HUES64 (cell line): Measurements from ENCODE around the gene CEBPA.

Source experiments
- H3K27ac ChIP-seq: 2 replicates; pipeline ENCODE4 v1.7.0; 2013; ENCODE audit warnings: low read depth, low read length, inconsistent platforms
- H3K27me3 ChIP-seq: 2 replicates; pipeline ENCODE4 v1.6.1; 2013; ENCODE audit warnings: mild to moderate bottlenecking, low read length; ENCODE audit not compliant: insufficient read depth
- H3K36me3 ChIP-seq: 2 replicates; pipeline ENCODE4 v1.6.1; 2013; ENCODE audit warnings: mild to moderate bottlenecking, low read length; ENCODE audit not compliant: insufficient read depth
- H3K4me1 ChIP-seq: 2 replicates; pipeline ENCODE4 v1.6.1; 2013; ENCODE audit warnings: mild to moderate bottlenecking, low read length, moderate library complexity; ENCODE audit not compliant: insufficient read depth
- H3K4me3 ChIP-seq: 2 replicates; pipeline ENCODE4 v1.5.1; 2013; ENCODE audit warnings: mild to moderate bottlenecking, low read length, moderate library complexity
- H3K9ac ChIP-seq: 2 replicates; pipeline ENCODE4 v1.6.1; 2013; ENCODE audit warnings: mild to moderate bottlenecking, low read depth, low read length
- H3K9me3 ChIP-seq: 2 replicates; pipeline ENCODE4 v1.6.1; 2013; ENCODE audit warnings: low read depth, low read length; ENCODE audit not compliant: insufficient read depth
- WGBS: fragments of 150-250, 120-280 bp; methylation state at CpG from one replicate; pipeline ENCODE4 v1.1.7; 2013; ENCODE audit warnings: missing lambda C conversion rate; 5-methylcytosine and 5-hydroxymethylcytosine counted together

CEBPA gene

DNA sequence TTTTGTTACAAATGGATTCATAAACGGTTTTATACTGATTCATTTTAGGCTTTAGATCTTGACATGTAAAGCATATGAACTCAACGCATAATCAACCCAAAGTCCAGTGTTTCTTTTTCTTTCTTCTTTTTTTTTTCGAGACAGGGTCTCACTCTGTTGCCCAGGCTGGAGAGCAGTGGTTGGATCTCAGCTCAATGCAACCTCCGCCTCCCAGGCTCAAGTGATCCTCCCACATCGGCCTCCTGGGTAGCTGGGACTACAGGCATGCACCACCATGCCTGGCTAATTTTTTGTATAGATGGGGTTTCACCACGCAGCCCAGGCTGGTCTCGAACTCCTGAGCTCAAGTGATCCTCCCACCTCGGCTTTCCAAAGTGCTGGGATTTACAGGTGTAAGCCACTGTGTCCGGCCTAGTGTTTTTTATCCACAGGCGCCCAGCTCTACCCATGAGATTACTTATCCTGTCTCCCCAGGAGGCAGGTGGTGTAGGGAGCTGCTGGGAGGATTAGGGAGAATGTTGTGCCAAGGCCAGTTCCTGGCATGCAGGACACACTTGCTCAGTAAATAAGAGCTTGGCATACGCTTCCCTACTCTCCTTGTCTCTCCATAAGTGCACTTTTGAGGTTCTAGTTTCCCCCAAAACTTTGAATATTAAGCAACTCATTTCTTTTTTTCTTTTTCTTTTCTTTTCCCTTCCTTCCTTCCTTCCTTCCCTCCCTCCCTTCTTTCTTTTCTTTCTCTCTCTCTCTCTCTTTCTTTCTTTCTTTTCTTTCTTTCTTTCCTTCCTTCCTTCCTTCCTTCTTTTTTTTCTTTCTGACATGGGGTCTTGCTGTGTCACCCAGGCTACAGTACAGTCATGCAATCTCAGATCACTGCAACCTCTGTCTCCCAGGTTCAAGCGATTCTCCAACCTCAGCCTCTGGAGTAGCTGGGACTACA is 4.8 kb upstream of the CEBPA start:
- no peak overlapping the region for H3K4me3 ChIP-seq
- 90% methylated on average over 12 of the region's 12 CpGs for WGBS
- H3K27me3 ChIP-seq, result peaks cover 23% of the 10 kb centered on the region
- no peak overlapping the region for H3K9ac ChIP-seq
- no peaks in the 10 kb centered on the region for H3K36me3 ChIP-seq
- no peaks in the 10 kb centered on the region for H3K9me3 ChIP-seq
- peaks cover 6% of the 10 kb centered on the region; the same call in 1 of the 2 replicates for H3K4me1 ChIP-seq
- H3K27ac ChIP-seq, result no peak overlapping the region

DNA sequence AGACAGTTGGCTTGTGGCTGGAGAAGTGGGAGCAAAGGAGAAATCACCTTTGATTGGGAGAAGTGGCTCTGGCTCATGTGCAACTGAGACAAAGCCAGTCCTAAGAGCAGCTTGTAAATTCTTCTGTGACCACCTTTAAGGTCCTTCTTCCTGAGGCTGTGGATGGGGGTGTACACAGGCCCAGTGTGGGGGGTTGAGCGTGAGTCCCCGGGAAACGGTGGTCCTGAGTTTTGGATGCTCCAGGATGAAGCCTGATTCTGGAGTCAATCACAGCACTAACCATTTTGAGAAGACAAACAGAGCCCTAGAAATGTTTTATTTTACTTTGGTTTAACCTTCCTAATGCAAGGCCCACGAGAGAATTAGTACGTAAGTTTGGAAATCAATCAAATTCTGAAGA is 3.9 kb upstream of the CEBPA start:
- no peak overlapping the region for H3K27ac ChIP-seq
- 98% methylated on average over 5 of the region's 5 CpGs for WGBS
- H3K4me1 ChIP-seq, result peaks cover 7% of the 10 kb centered on the region; the same call in 1 of the 2 replicates

DNA sequence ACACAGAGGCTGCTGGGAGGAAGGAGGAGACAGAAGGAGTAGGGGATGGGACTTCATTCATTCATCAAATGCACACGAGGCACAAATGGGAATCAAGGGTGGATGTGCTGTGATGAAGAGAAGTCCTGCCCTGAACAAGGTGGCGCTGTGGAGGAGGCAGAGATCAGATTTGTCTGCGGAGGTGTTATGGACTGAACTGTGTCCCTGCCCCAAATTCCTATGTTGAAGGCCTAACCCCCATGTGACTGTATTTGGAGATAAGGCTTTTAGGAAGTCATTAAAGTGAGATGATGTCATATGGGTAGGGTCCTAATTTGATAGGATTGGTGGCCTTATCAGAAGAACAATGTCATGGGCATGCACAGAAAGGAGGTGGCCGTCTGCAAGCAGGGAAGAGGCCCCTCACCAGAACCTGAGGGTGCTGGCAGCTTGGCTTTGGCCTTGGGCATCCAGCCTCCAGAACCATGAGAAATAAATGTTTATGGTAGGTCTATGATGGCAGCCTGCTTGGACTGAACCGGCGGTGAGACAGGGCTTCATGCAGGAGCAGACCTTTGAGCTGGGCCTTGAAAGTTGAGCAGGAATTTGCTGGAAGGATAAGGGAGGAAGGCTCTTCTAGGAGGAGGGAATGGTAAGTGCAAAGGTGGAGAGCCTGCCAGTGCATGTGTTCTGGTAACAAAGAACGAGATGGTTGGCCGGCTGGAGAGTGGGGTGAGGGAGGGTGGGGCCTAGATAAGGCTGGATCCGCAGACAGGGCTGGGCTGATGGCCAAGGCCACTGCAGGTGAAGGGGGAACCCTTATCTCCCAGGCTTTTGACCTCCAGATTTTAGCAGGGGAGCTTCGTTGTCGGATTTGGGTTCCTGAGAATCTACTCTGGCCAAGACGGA is 2.7 kb upstream of the CEBPA start:
- Histone ChIP-seq H3K27ac (no peak overlapping the region), H3K9me3 (no peaks in the 10 kb centered on the region), H3K9ac (no peak overlapping the region), H3K27me3 (peaks cover 44% of the 10 kb centered on the region), H3K4me3 (no peak overlapping the region), H3K4me1 (0 out of 2 replicates have a peak, but pooled peaks cover 6% of the 10 kb centered on the region), H3K36me3 (no peaks in the 10 kb centered on the region)
- 90% methylated on average over 12 of the region's 12 CpGs for WGBS

More for the DNA sequence above, 3.9 kb upstream of the CEBPA start:
- no peaks in the 10 kb centered on the region for H3K36me3 ChIP-seq
- H3K9me3 ChIP-seq, result no peaks in the 10 kb centered on the region
- peaks cover 32% of the 10 kb centered on the region for H3K27me3 ChIP-seq
- no peak overlapping the region for H3K9ac ChIP-seq
- no peak overlapping the region for H3K4me3 ChIP-seq

DNA sequence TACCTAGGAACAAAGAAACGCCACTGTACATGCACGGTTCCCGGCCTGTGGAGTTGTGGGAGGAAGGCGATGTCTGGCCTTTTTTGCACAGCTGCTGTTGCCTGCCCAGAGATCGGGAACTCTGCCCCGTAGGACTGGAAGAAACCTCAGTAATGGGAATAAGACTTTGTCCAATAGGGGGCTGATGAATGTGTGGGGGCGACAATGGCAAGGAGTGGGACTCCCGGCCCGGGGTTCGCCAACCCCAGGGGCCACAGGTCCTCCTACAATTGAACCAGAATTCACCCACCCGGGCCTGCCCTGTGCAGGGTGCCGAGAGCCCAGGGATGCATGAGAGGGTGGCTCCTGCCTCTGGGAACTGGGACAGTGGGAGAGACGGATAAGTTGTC is 2.0 kb upstream of the CEBPA start:
- Histone ChIP-seq H3K27me3 (peaks cover 50% of the 10 kb centered on the region), H3K9me3 (no peaks in the 10 kb centered on the region), H3K9ac (no peak overlapping the region), H3K4me3 (no peak overlapping the region), H3K4me1 (0 out of 2 replicates have a peak, but pooled peaks cover 6% of the 10 kb centered on the region), H3K27ac (no peak overlapping the region), H3K36me3 (no peaks in the 10 kb centered on the region)
- 90% methylated on average over 13 of the region's 13 CpGs for WGBS

DNA sequence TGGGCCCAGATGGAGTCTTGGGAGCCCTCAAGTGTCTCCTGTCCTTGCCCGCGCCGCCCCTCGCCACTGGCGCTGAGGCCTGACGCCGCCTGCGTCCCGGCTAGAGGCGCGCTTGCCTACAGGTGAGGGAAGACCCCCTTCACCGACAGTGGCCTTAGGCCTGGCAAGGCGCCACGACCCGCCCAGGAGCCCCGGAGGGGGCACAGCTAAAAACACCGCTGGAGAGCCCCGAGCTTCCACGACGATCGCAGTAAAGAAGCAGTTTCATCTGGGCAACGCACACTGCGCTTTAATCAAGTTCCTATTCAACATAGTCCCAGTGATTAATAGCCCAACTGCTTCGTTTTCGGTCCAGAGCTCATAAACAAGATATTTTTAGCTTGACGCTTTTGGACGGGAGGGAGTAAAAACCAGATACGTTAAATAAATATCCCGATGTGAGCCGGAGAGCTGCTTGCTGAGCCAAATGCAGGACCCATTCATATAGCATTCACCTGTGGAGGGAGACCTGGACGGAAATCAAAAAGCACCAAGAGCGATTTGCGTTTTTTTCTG is 1.5 kb upstream of the CEBPA start:
- Histone ChIP-seq H3K36me3 (no peaks in the 10 kb centered on the region), H3K9me3 (no peaks in the 10 kb centered on the region), H3K27me3 (peaks cover 55% of the 10 kb centered on the region), H3K9ac (peak overlapping the region; percentile 79), H3K27ac (no peak overlapping the region), H3K4me3 (peak overlapping the region; percentile 75), H3K4me1 (0 out of 2 replicates have a peak, but pooled peaks cover 6% of the 10 kb centered on the region)
- 50% methylated on average over 33 of the region's 33 CpGs for WGBS

DNA sequence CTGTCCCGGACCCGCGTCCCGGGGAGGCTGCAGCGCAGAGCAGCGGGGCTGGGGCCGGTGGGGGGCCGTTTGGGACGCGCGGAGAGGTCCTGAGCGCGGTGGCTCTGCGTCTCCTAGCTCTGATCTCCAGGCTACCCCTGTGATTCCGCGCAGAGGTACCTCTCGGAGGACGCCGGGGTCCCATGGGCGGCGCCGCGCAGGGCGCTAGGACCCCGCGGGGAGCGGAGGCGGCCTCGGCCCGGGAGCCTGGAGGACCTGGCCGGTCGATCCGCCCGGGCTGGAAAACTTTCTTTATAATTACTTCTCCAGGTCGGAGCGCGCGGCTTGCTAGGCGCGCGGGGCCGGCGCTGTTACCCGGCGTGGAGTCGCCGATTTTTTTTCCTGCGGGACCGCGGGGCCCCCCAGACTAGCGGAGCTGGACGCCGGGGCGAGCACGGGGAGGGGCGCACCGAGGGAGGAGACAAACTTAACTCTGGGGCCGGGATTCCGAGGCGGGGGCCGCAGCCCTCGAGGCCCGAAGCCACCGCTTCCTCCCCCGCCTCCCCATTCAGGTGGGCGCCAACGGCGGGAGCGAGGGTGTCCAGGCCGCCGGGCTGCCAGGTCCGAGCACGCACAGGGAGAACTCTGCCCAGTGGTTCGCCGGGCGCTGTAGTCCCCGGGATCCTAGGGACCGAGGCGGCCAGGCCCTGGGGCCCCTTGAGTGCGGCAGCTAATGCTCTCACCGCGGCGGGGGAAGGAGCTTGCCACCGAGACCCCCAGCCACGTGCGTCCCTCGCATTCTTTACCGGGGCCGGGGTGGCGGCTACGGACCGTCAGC is 848 bp upstream of the CEBPA start:
- Histone ChIP-seq H3K4me3 (peak overlapping the region; percentile 75), H3K27ac (no peak overlapping the region), H3K27me3 (peaks cover 58% of the 10 kb centered on the region), H3K9me3 (no peaks in the 10 kb centered on the region), H3K9ac (peak overlapping the region; percentile 79), H3K36me3 (no peaks in the 10 kb centered on the region), H3K4me1 (0 out of 2 replicates have a peak, but pooled peaks cover 6% of the 10 kb centered on the region)
- under 1% methylated on average over 92 of the region's 92 CpGs for WGBS

DNA sequence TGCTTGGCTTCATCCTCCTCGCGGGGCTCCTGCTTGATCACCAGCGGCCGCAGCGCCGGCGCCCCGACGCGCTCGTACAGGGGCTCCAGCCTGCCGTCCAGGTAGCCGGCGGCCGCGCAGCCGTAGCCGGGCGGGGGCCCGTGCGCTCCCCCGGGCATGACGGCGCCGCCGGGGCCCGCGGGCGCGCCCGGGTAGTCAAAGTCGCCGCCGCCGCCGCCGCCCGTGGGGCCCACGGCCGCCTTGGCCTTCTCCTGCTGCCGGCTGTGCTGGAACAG is 497 bp downstream of the CEBPA start:
- 1% methylated on average over 41 of the region's 41 CpGs for WGBS
- H3K9ac ChIP-seq, result no peak overlapping the region; the same call in 1 of the 2 replicates
- peak overlapping the region; percentile 75 for H3K4me3 ChIP-seq
- no peaks in the 10 kb centered on the region for H3K36me3 ChIP-seq
- H3K27me3 ChIP-seq, result peaks cover 67% of the 10 kb centered on the region
- H3K9me3 ChIP-seq, result no peaks in the 10 kb centered on the region
- H3K4me1 ChIP-seq, result 0 out of 2 replicates have a peak, but pooled peaks cover 6% of the 10 kb centered on the region
- H3K27ac ChIP-seq, result no peak overlapping the region

DNA sequence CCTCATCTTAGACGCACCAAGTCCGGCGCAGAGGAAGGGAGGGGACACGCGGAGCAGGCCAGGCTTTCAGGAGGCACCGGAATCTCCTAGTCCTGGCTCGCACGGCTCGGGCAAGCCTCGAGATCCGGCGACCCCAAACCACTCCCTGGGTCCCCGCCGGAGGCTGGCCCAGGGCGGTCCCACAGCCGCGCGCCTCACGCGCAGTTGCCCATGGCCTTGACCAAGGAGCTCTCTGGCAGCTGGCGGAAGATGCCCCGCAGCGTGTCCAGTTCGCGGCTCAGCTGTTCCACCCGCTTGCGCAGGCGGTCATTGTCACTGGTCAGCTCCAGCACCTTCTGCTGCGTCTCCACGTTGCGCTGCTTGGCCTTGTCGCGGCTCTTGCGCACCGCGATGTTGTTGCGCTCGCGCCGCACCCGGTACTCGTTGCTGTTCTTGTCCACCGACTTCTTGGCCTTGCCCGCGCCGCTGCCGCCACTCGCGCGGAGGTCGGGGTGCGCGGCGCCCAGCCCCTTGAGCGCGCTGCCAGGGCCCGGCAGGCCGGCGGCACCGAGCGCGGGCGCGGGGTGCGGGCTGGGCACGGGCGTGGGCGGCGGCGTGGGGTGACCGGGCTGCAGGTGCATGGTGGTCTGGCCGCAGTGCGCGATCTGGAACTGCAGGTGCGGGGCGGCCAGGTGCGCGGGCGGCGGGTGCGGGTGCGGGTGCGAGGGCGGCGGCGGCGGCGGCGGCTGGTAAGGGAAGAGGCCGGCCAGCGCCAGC is 1.0 kb downstream of the CEBPA start:
- H3K9me3 ChIP-seq, result no peaks in the 10 kb centered on the region
- no peak overlapping the region; the same call in 1 of the 2 replicates for H3K9ac ChIP-seq
- WGBS, result 3% methylated on average over 91 of the region's 91 CpGs
- peak overlapping the region; percentile 75 for H3K4me3 ChIP-seq
- H3K27ac ChIP-seq, result no peak overlapping the region
- 0 out of 2 replicates have a peak, but pooled peaks cover 6% of the 10 kb centered on the region for H3K4me1 ChIP-seq
- H3K36me3 ChIP-seq, result no peaks in the 10 kb centered on the region
- H3K27me3 ChIP-seq, result peaks cover 67% of the 10 kb centered on the region

DNA sequence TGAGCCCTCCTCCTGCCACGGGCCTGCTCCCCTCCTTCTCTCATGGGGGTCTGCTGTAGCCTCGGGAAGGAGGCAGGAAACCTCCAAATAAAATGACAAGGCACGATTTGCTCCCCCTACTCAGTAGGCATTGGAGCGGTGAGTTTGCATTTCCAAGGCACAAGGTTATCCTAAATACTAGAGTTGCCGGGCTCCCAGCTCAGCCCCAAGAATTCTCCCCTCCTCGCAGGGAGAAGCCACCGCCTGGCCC is 1.5 kb downstream of the CEBPA start:
- H3K36me3 ChIP-seq, result no peaks in the 10 kb centered on the region
- H3K4me1 ChIP-seq, result 0 out of 2 replicates have a peak, but pooled peaks cover 6% of the 10 kb centered on the region
- no peak overlapping the region for H3K27ac ChIP-seq
- H3K27me3 ChIP-seq, result peaks cover 67% of the 10 kb centered on the region
- peak overlapping the region; percentile 33 for H3K4me3 ChIP-seq
- 12% methylated on average over 7 of the region's 7 CpGs for WGBS
- no peaks in the 10 kb centered on the region for H3K9me3 ChIP-seq
- no peak overlapping the region; the same call in 1 of the 2 replicates for H3K9ac ChIP-seq
